ENCODE data around the gene PRKAG1.

GRCh38 chr12:49021292-49021915, 2.8 kb upstream of the PRKAG1 start:
- no peak for TF ChIP-seq SUZ12 (IDR thresholded peaks at IDR 0.05; ENCODE audit: extremely low read depth, insufficient read depth, insufficient read length)
- no peak for TF ChIP-seq ZNF274 (IDR thresholded peaks at IDR 0.05; ENCODE audit: low read depth, low read length)
- no peak for TF ChIP-seq YY1 (IDR thresholded peaks at IDR 0.05; ENCODE audit: insufficient read depth, insufficient read length)
